Thymus (tissue), 11 donors: ENCODE results near the gene OCSTAMP. TPM values are rescaled to one million over a fixed set of nuclear protein-coding genes. Genes with fewer than 3 reads are reported as not detected.

Experiments
- DNase-seq, 9 donors: peaks; one replicate each; pipeline ENCODE4 v3.0.0-alpha.2; 2013; ENCODE audit warnings: low spot score in 9 of 9, low read depth in 6 of 9, missing footprints in 1 of 9
- H3K27ac ChIP-seq, 2 donors: one replicate each; pipeline ENCODE4 v1.5.1; 2013; ENCODE audit warnings: control low read depth in 1 of 2, low read depth in 1 of 2, low read length in 1 of 2, mild to moderate bottlenecking in 1 of 2, moderate library complexity in 1 of 2
- H3K27me3 ChIP-seq, 2 donors: one replicate each; pipeline ENCODE4 v1.5.1; 2013; ENCODE audit warnings: low read length in 1 of 2; ENCODE audit not compliant: control insufficient read depth in 2 of 2, insufficient read depth in 1 of 2
- H3K36me3 ChIP-seq, 2 donors: one replicate each; pipeline ENCODE4 v1.5.1; 2013; ENCODE audit warnings: low read length in 1 of 2, mild to moderate bottlenecking in 1 of 2, moderate library complexity in 1 of 2; ENCODE audit not compliant: control insufficient read depth in 2 of 2, insufficient read depth in 2 of 2
- H3K4me1 ChIP-seq, 2 donors: one replicate each; pipeline ENCODE4 v1.5.1; 2013; ENCODE audit warnings: low read length in 2 of 2; ENCODE audit not compliant: control insufficient read depth in 2 of 2, insufficient read depth in 2 of 2
- H3K4me3 ChIP-seq, 2 donors: one replicate each; pipeline ENCODE4 v1.5.1; 2013; ENCODE audit warnings: low read length in 2 of 2, control low read depth in 1 of 2, mild to moderate bottlenecking in 1 of 2
- H3K9me3 ChIP-seq, 2 donors: one replicate each; pipeline ENCODE4 v1.5.1; 2013; ENCODE audit warnings: low read length in 1 of 2, mild to moderate bottlenecking in 1 of 2; ENCODE audit not compliant: control insufficient read depth in 2 of 2, insufficient read depth in 1 of 2
- WGBS: extraction: QIAGEN DNeasy Blood & Tissue Kit; methylation state at CpG from one replicate; pipeline ENCODE4 v1.1.7; 2013; 5-methylcytosine and 5-hydroxymethylcytosine counted together
- polyA plus RNA-seq: library from polyadenylated mRNA; stranded (reverse); fragments of 200-250 nt; gene quantifications from one replicate; pipeline ENCODE4 v1.2.3, GENCODE V29; 2013
- total RNA-seq: library from RNA; stranded (reverse); fragments of 120-200 nt; gene quantifications from one replicate; pipeline ENCODE4 v1.2.4, GENCODE V29; 2013
- donor health status: healthy.

OCSTAMP gene
- total and polyA plus RNA-seq, 2 donors: under 0.01 to 0.02 TPM

GRCh38 chr20:46575394-46575793 is 24.9 kb upstream of the OCSTAMP start:
- Histone ChIP-seq H3K36me3 (no peaks in the 10 kb centered on the region), H3K27ac (no peak overlapping the region), H3K9me3 (no peaks in the 10 kb centered on the region), H3K4me3 (no peak overlapping the region), H3K4me1 (no peaks in the 10 kb centered on the region), H3K27me3 (peaks cover 0 to 2% of the 10 kb centered on the region in 2 donors)
- DNase-seq: no peak
- 83% methylated on average over 5 of the region's 5 CpGs for WGBS

DNA sequence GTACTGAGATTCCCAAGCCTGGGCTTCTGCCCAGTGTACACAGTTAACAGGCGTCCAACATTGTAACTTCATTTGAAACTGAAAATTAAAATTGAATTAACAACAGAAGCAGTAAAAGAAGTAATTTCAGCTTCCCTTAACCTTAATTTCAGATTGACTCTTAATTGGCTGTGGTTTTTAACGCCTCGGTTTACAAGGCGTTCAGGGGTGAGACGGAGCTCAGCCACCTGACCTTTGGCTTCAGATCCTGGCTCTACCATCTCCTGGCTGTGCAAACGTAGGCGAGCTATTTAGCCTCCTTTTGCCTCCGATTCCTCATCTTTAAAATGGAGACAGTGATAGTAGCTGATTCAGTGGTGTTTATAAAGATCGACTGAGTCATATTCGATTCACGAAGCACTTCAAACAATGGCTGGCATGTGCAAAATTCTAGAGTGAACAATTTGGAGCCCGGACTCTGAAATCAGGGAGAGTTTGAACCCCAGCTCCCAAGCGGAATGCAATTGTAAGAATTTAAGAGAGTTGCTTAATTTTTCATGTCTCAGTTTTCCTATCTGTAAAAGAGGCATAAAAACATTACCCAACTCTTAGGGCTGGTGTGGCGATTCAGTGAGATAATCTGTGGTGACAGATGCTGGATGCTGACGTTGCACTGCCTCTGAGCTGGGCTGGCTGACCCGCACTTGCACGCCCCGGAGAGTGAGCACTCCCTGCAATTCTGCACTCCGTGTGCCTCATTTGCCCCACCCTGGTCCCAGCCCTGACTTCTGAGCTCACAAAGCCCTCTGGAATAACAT is 23.5 kb upstream of the OCSTAMP start:
- Histone ChIP-seq H3K4me3 (no peak overlapping the region), H3K9me3 (no peaks in the 10 kb centered on the region), H3K4me1 (no peaks in the 10 kb centered on the region), H3K27me3 (peaks cover 0 to 2% of the 10 kb centered on the region in 2 donors), H3K36me3 (no peaks in the 10 kb centered on the region), H3K27ac (no peak overlapping the region)
- no peak for DNase-seq
- WGBS: 93% methylated on average over 19 of the region's 19 CpGs

- no peaks in the 10 kb centered on the region for H3K4me1 ChIP-seq
- DNase-seq: no peak
- no peaks in the 10 kb centered on the region for H3K36me3 ChIP-seq
- H3K27ac ChIP-seq: no peak overlapping the region
- H3K4me3 ChIP-seq: no peak overlapping the region
- no peaks in the 10 kb centered on the region for H3K9me3 ChIP-seq
- 65% methylated on average over 6 of the region's 6 CpGs for WGBS
- peaks cover 0 to 2% of the 10 kb centered on the region in 2 donors for H3K27me3 ChIP-seq
These were observed 22.8 kb upstream of the OCSTAMP start for GRCh38 chr20:46573234-46573633.

DNA sequence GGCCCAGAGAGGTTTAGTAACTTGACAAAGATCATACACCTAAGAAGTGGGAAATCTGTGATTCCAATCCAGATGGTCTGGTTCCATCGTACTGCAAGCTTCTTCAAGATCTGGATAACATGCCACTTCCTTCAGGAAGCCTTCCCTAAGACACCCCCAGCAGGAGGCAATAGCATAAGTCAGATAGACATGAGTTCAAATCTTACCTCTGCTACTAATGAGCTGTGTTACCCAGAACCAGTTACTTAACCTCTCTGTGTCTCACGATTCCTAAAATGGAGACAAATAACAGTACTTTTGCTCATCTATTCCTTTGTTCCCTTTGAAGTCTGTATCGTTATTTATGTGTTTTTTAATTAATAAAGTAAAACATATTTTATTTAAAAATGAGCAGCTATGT is 22.3 kb upstream of the OCSTAMP start:
- DNase-seq: no peak
- WGBS: 91% methylated on average over 3 of the region's 3 CpGs
- Histone ChIP-seq H3K4me1 (no peaks in the 10 kb centered on the region), H3K9me3 (no peaks in the 10 kb centered on the region), H3K36me3 (no peaks in the 10 kb centered on the region), H3K27ac (no peak overlapping the region), H3K4me3 (no peak overlapping the region), H3K27me3 (peaks cover 0 to 2% of the 10 kb centered on the region in 2 donors)

DNA sequence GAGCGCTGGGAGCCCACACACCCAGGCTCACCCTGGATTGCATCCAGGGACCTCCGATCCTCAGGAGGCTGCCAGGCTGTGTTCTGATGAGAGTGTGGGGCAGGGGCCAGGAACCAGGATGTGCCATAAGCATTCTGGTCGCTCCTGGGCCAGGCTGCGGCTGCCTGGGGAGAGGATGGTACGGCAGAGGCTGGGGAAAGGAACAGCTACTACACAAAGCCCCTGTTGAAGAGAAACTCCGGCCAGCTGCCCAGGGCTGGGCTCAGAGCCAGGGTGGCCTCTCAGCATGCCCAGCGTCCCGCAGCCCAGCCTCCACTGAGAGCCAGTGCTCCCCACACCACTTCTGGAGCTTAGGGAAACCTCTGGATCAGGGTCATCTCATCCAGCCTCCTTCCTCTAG is 21.7 kb upstream of the OCSTAMP start:
- WGBS: 90% methylated on average over 8 of the region's 8 CpGs
- no peak for DNase-seq
- no peak overlapping the region for H3K27ac ChIP-seq
- no peaks in the 10 kb centered on the region for H3K4me1 ChIP-seq
- H3K9me3 ChIP-seq: no peaks in the 10 kb centered on the region
- H3K27me3 ChIP-seq: peaks cover 0 to 2% of the 10 kb centered on the region in 2 donors
- no peak overlapping the region for H3K4me3 ChIP-seq
- H3K36me3 ChIP-seq: no peaks in the 10 kb centered on the region

GRCh38 chr20:46571418-46571817 is 21.0 kb upstream of the OCSTAMP start:
- WGBS: 98% methylated on average over 2 of the region's 2 CpGs
- H3K27ac ChIP-seq: no peak overlapping the region
- no peaks in the 10 kb centered on the region for H3K9me3 ChIP-seq
- no peak for DNase-seq
- H3K4me3 ChIP-seq: no peak overlapping the region
- H3K27me3 ChIP-seq: peaks cover 0 to 2% of the 10 kb centered on the region in 2 donors
- no peaks in the 10 kb centered on the region for H3K36me3 ChIP-seq
- H3K4me1 ChIP-seq: no peaks in the 10 kb centered on the region

GRCh38 chr20:46570956-46571355 is 20.5 kb upstream of the OCSTAMP start:
- H3K27me3 ChIP-seq: peaks cover 0 to 2% of the 10 kb centered on the region in 2 donors
- 75% methylated on average over 5 of the region's 5 CpGs for WGBS
- H3K4me3 ChIP-seq: no peak overlapping the region
- no peak for DNase-seq
- no peaks in the 10 kb centered on the region for H3K9me3 ChIP-seq
- H3K4me1 ChIP-seq: no peaks in the 10 kb centered on the region
- no peak overlapping the region for H3K27ac ChIP-seq
- H3K36me3 ChIP-seq: no peaks in the 10 kb centered on the region

GRCh38 chr20:46569961-46570360 is 19.5 kb upstream of the OCSTAMP start:
- no peak overlapping the region for H3K27ac ChIP-seq
- H3K36me3 ChIP-seq: no peaks in the 10 kb centered on the region
- no peaks in the 10 kb centered on the region for H3K9me3 ChIP-seq
- DNase-seq: no peak
- no peaks in the 10 kb centered on the region for H3K27me3 ChIP-seq
- 94% methylated on average over 5 of the region's 5 CpGs for WGBS
- H3K4me1 ChIP-seq: no peaks in the 10 kb centered on the region
- H3K4me3 ChIP-seq: no peak overlapping the region

DNA sequence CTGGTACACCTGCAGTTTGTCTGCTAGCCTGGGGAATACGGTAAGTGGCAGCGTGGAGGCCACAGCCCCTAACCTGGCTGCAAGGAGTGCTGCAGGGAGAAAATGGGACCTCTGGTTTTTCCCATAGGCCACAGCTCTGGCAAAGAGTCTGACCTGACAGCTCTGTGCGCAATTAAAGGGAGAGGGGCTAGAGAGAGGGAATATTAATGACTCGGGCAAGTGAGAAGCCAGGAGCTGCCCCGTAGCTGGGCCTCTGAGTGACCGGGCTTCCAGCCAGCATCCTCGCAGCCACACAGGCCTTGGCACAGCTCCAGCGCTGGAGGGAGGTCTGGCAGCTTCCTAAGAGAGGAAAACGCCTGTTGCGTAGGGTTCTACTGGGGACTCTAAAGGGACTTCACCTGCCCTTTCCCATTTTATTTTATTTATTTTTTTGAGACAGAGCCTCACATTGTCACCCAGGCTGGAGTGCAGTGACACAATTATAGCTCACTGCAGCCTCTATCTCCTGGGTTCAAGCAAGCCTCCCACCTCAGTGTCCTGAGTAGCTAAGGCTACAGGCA is 18.2 kb upstream of the OCSTAMP start:
- H3K9me3 ChIP-seq: no peaks in the 10 kb centered on the region
- DNase-seq: peak in 2 of 9 donors; percentile 13 to 29
- WGBS: 50% methylated on average over 10 of the region's 10 CpGs
- no peaks in the 10 kb centered on the region for H3K4me1 ChIP-seq
- H3K27me3 ChIP-seq: no peaks in the 10 kb centered on the region
- H3K4me3 ChIP-seq: no peak overlapping the region
- no peaks in the 10 kb centered on the region for H3K36me3 ChIP-seq
- H3K27ac ChIP-seq: no peak overlapping the region
